H9 (cell line): ENCODE measurements around the gene MICU1. TPM values are rescaled to one million over a fixed set of nuclear protein-coding genes. Genes with fewer than 3 reads are reported as not detected.

Source experiments
- DNase-seq: peaks from one replicate; pipeline ENCODE4 v3.0.0-alpha.2; 2017
- H2AFZ ChIP-seq: one replicate; pipeline ENCODE4 v1.6.1; 2013; ENCODE audit warnings: mild to moderate bottlenecking, low read length, control low read depth, moderate library complexity
- H2AK5ac ChIP-seq: 2 replicates; pipeline ENCODE4 v1.6.1; 2013; ENCODE audit warnings: low read length, control low read depth, mixed read lengths; ENCODE audit not compliant: insufficient read length
- H2BK120ac ChIP-seq: one replicate; pipeline ENCODE4 v1.6.1; 2013; ENCODE audit warnings: low read depth, mild to moderate bottlenecking, low read length, control low read depth, inconsistent platforms; ENCODE audit not compliant: poor library complexity, severe bottlenecking
- H2BK12ac ChIP-seq: 2 replicates; pipeline ENCODE4 v1.6.1; 2013; ENCODE audit warnings: low read length, control low read depth, mixed read lengths, low read depth; ENCODE audit not compliant: insufficient read length
- H2BK15ac ChIP-seq: 2 replicates; pipeline ENCODE4 v1.6.1; 2013; ENCODE audit warnings: low read depth, low read length, control low read depth
- H2BK20ac ChIP-seq: one replicate; pipeline ENCODE4 v1.6.1; 2013; ENCODE audit warnings: low read depth, mild to moderate bottlenecking, low read length, control low read depth, inconsistent platforms; ENCODE audit not compliant: poor library complexity, severe bottlenecking
- H2BK5ac ChIP-seq: 2 replicates; pipeline ENCODE4 v1.6.1; 2013; ENCODE audit warnings: low read length, control low read depth, mixed read lengths; ENCODE audit not compliant: insufficient read length
- H3K14ac ChIP-seq: 2 replicates; pipeline ENCODE4 v1.6.1; 2013; ENCODE audit warnings: low read length, control low read depth; ENCODE audit not compliant: insufficient read depth
- H3K18ac ChIP-seq: 2 replicates; pipeline ENCODE4 v1.6.1; 2013; ENCODE audit warnings: low read depth, mild to moderate bottlenecking, mixed read lengths, low read length, control low read depth; ENCODE audit not compliant: insufficient read length
- H3K23ac ChIP-seq: 2 replicates; pipeline ENCODE4 v1.6.1; 2013; ENCODE audit warnings: low read length, control low read depth, mixed read lengths, low read depth; ENCODE audit not compliant: insufficient read length
- H3K23me2 ChIP-seq: 2 replicates; pipeline ENCODE4 v1.6.1; 2013; ENCODE audit warnings: low read depth, mild to moderate bottlenecking, mixed read lengths, low read length, control low read depth; ENCODE audit not compliant: insufficient read length, poor library complexity, severe bottlenecking
- H3K27ac ChIP-seq: 2 replicates; pipeline ENCODE4 v1.5.1; 2013; ENCODE audit warnings: low read length, control low read depth, mixed read lengths, low read depth; ENCODE audit not compliant: insufficient read length
- H3K27me3 ChIP-seq: 2 replicates; pipeline ENCODE4 v1.6.1; 2013; ENCODE audit warnings: low read length, control low read depth, inconsistent platforms; ENCODE audit not compliant: insufficient read depth
- H3K4ac ChIP-seq: 2 replicates; pipeline ENCODE4 v1.6.1; 2013; ENCODE audit warnings: low read depth, mild to moderate bottlenecking, control low read depth, inconsistent platforms, low read length, moderate library complexity
- H3K4me1 ChIP-seq: 2 replicates; pipeline ENCODE4 v1.6.1; 2013; ENCODE audit warnings: low read length, control low read depth, inconsistent platforms; ENCODE audit not compliant: insufficient read depth
- H3K4me2 ChIP-seq: 2 replicates; pipeline ENCODE4 v1.6.1; 2013; ENCODE audit warnings: low read length, control low read depth, mixed read lengths; ENCODE audit not compliant: insufficient read length, insufficient read depth
- H3K56ac ChIP-seq: 2 replicates; pipeline ENCODE4 v1.6.1; 2013; ENCODE audit warnings: low read depth, mild to moderate bottlenecking, mixed read lengths, low read length, control low read depth; ENCODE audit not compliant: insufficient read length
- H3K79me1 ChIP-seq: 2 replicates; pipeline ENCODE4 v1.6.1; 2013; ENCODE audit warnings: low read depth, mild to moderate bottlenecking, moderate library complexity, low read length, control low read depth, inconsistent platforms; ENCODE audit not compliant: insufficient read depth, poor library complexity, severe bottlenecking
- H3K79me2 ChIP-seq: 2 replicates; pipeline ENCODE4 v1.6.1; 2013; ENCODE audit warnings: low read length, control low read depth, inconsistent platforms; ENCODE audit not compliant: insufficient read depth
- H3K9ac ChIP-seq: 2 replicates; pipeline ENCODE4 v1.6.1; 2013; ENCODE audit warnings: low read length, control low read depth, mixed read lengths; ENCODE audit not compliant: insufficient read length; ENCODE audit errors: extremely low read depth
- H3K9me3 ChIP-seq: one replicate; pipeline ENCODE4 v1.6.1; 2013; ENCODE audit warnings: low read depth, low read length, inconsistent platforms; ENCODE audit not compliant: control insufficient read depth
- H3T11ph ChIP-seq: one replicate; pipeline ENCODE4 v1.6.1; 2013; ENCODE audit warnings: mild to moderate bottlenecking, low read length, control low read depth, inconsistent platforms
- H4K20me1 ChIP-seq: one replicate; pipeline ENCODE4 v1.6.1; 2013; ENCODE audit not compliant: control insufficient read depth, insufficient read length, insufficient read depth
- H4K5ac ChIP-seq: 2 replicates; pipeline ENCODE4 v1.6.1; 2013; ENCODE audit warnings: low read depth, mild to moderate bottlenecking, mixed read lengths, low read length, control low read depth; ENCODE audit not compliant: insufficient read length
- H4K8ac ChIP-seq: replicated peaks from 2 replicates; pipeline ENCODE4 v1.6.1; 2013; ENCODE audit warnings: low read length, control low read depth, mixed read lengths, low read depth; ENCODE audit not compliant: insufficient read length
- H4K91ac ChIP-seq: 2 replicates; pipeline ENCODE4 v1.6.1; 2013; ENCODE audit warnings: low read depth, mild to moderate bottlenecking, moderate library complexity, mixed read lengths, low read length, control low read depth; ENCODE audit not compliant: insufficient read length
- H3K27ac Mint-ChIP-seq, 3 experiments: 2 replicates in 2 of 3; 3 replicates in 1 of 3; pipeline ENCODE4 v1.8.0; 2020 to 2021; ENCODE audit warnings: mixed read lengths in 3 of 3, mild to moderate bottlenecking in 1 of 3, moderate library complexity in 1 of 3
- H3K27me3 Mint-ChIP-seq: 2 replicates; pipeline ENCODE4 v1.8.0; 2021; ENCODE audit warnings: low read depth, mild to moderate bottlenecking, moderate library complexity, mixed read lengths
- H3K36me3 Mint-ChIP-seq, 3 experiments: 2 replicates in 2 of 3; 3 replicates in 1 of 3; pipeline ENCODE4 v1.8.0; 2020 to 2021; ENCODE audit warnings: low read depth in 3 of 3, mixed read lengths in 3 of 3; ENCODE audit not compliant: insufficient read depth in 1 of 3
- H3K4me1 Mint-ChIP-seq, 2 experiments: 2 replicates each; pipeline ENCODE4 v1.8.0; 2020; ENCODE audit warnings: mixed read lengths in 2 of 2
- H3K4me3 Mint-ChIP-seq, 2 experiments: 2 replicates in 1 of 2; 3 replicates in 1 of 2; pipeline ENCODE4 v1.8.0; 2020 to 2021; ENCODE audit warnings: mild to moderate bottlenecking in 2 of 2, mixed read lengths in 2 of 2, moderate library complexity in 1 of 2
- H3K9me3 Mint-ChIP-seq, 2 experiments: 2 replicates in 1 of 2; 3 replicates in 1 of 2; pipeline ENCODE4 v1.8.0; 2020; ENCODE audit warnings: mild to moderate bottlenecking in 2 of 2, mixed read lengths in 2 of 2, moderate library complexity in 1 of 2
- CTCF ChIP-seq: fragments of 200-600 bp; sonication (generic); conservative IDR thresholded peaks from 3 replicates; pipeline ENCODE4 v1.8.0; 2021; ENCODE audit warnings: antibody characterized with exemption, mild to moderate bottlenecking
- WGBS: extraction: QIAGEN DNeasy Blood & Tissue Kit; methylation state at CpG from one replicate; pipeline ENCODE4 v1.1.7; 2013; ENCODE audit warnings: missing lambda C conversion rate, low lambda C conversion rate, mixed read lengths; ENCODE audit not compliant: insufficient read length; ENCODE audit errors: extremely low coverage; 5-methylcytosine and 5-hydroxymethylcytosine counted together
- total RNA-seq: library from RNA; stranded (reverse); gene quantifications from 2 replicates; pipeline ENCODE4 v1.2.1, GENCODE V29; 2021

The MICU1 gene
- total RNA-seq, 1 experiment from 2014 or later = 33.2 TPM

GRCh38 chr10:72379776-72380175, 246.1 kb downstream of the MICU1 start:
- Histone ChIP-seq H3K4me1 (no peaks in the 10 kb centered on the region; the same call in 1 of the 2 replicates), H3K56ac (no peak overlapping the region), H3K27me3 (no peaks in the 10 kb centered on the region), H3K14ac (no peak overlapping the region), H3K9ac (no peak overlapping the region), H2AFZ (no peak overlapping the region), H3K9me3 (no peaks in the 10 kb centered on the region), H3K79me1 (no peaks in the 10 kb centered on the region), H3K23me2 (no peaks in the 10 kb centered on the region), H3K4me2 (no peak overlapping the region), H2BK20ac (no peak overlapping the region), H4K20me1 (no peaks in the 10 kb centered on the region), H4K8ac (no peak overlapping the region), H2BK15ac (no peak overlapping the region), H3T11ph (no peak overlapping the region), H3K27ac (no peak overlapping the region), H4K5ac (no peak overlapping the region), H2AK5ac (no peak overlapping the region), H2BK120ac (no peak overlapping the region), H2BK5ac (no peak overlapping the region), H3K23ac (no peak overlapping the region), H3K79me2 (no peaks in the 10 kb centered on the region), H3K18ac (no peak overlapping the region), H2BK12ac (no peak overlapping the region), H4K91ac (no peak overlapping the region), H3K4ac (no peak overlapping the region)
- Mint-ChIP-seq H3K9me3 (no peaks in the 10 kb centered on the region), H3K27me3 (no peaks in the 10 kb centered on the region), H3K27ac (no peak overlapping the region), H3K4me3 (no peak overlapping the region), H3K36me3 (peaks cover 0 to 4% (median 0%) of the 10 kb centered on the region in 3 experiments; a peak in 2 of 7 replicates), H3K4me1 (peaks cover 45 to 48% of the 10 kb centered on the region in 2 experiments)
- DNase-seq = no peak
- TF ChIP-seq CTCF = no peak
- no CpG with 5 or more reads among the region's 2 CpGs for WGBS
